ENCODE results near the gene RNF157. TPM values are rescaled to one million over a fixed set of nuclear protein-coding genes. Genes with fewer than 3 reads are reported as not detected.

The RNF157 gene
- total RNA-seq, 1 donor from 2014 or later: 17.5 TPM

Small RNA genes lying within 50 kb of the gene (small RNA-seq; reads per million reads assigned to genes)
- gene ATP5MGP6: not detected
- 0.67 reads per million, percentile 61 among the genes with 10 or more reads in this experiment for gene MIR6868

Other genes starting within 250 kb of the RNF157 start
- gene CDK3, start 239.6 kb downstream of the RNF157 start, total RNA-seq: 0.78 TPM
- gene EVPL, start 213.2 kb downstream of the RNF157 start, total RNA-seq: not detected
- gene SRP68, start 168.0 kb downstream of the RNF157 start, total RNA-seq: 17.0 TPM
- not detected for gene GALR2, start 165.7 kb downstream of the RNF157 start, total RNA-seq
- gene ZACN, start 161.3 kb downstream of the RNF157 start, total RNA-seq: not detected
- gene EXOC7, start 136.7 kb downstream of the RNF157 start, total RNA-seq: 93.3 TPM
- gene FOXJ1, start 99.2 kb downstream of the RNF157 start, total RNA-seq: 4.5 TPM
- 2.8 TPM for gene UBALD2, start 24.9 kb upstream of the RNF157 start, total RNA-seq
- gene QRICH2, start 67.8 kb upstream of the RNF157 start, total RNA-seq: 6.1 TPM
- 44.6 TPM for gene PRPSAP1, start 113.4 kb upstream of the RNF157 start, total RNA-seq
- 0.78 TPM for gene SPHK1, start 144.1 kb upstream of the RNF157 start, total RNA-seq
- 30.3 TPM for gene UBE2O, start 212.7 kb upstream of the RNF157 start, total RNA-seq
- not detected for gene AANAT, start 227.1 kb upstream of the RNF157 start, total RNA-seq

Measured in occipital lobe (tissue), 2 donors.